Stimulated activated memory B cell treated with anti-CD40 and anti-IgM and Interleukin-4, amounts not matched to agents 10 μg/mL and 1 μg/mL and 100 μg/mL, for 72 hours (primary cell): ENCODE data around the gene ZC3H8.

Experiments
- ATAC-seq: fragments of 150-1000 bp; cut with Tn5 transposase; 2 replicates; pipeline ENCODE4 v1.10.0; 2021
- H3K27ac Mint-ChIP-seq: one replicate; pipeline ENCODE4 v1.8.0; 2022; ENCODE audit warnings: mild to moderate bottlenecking, mixed read lengths
- H3K27me3 Mint-ChIP-seq: one replicate; pipeline ENCODE4 v1.8.0; 2022; ENCODE audit warnings: mixed read lengths
- H3K36me3 Mint-ChIP-seq: one replicate; pipeline ENCODE4 v1.8.0; 2022; ENCODE audit warnings: mixed read lengths
- H3K4me1 Mint-ChIP-seq: one replicate; pipeline ENCODE4 v1.8.0; 2022; ENCODE audit warnings: mixed read lengths
- H3K4me3 Mint-ChIP-seq: one replicate; pipeline ENCODE4 v1.8.0; 2022; ENCODE audit warnings: mild to moderate bottlenecking, moderate library complexity, mixed read lengths
- H3K9me3 Mint-ChIP-seq: one replicate; pipeline ENCODE4 v1.8.0; 2022; ENCODE audit warnings: mixed read lengths

The ZC3H8 gene

GRCh38 chr2:112189001-112189556 lies 65.8 kb downstream of the ZC3H8 start:
- Mint-ChIP-seq H3K4me1 (peaks cover 33% of the 10 kb centered on the region), H3K36me3 (no peaks in the 10 kb centered on the region), H3K27ac (peak overlapping the region; percentile 90), H3K9me3 (no peaks in the 10 kb centered on the region), H3K27me3 (no peaks in the 10 kb centered on the region), H3K4me3 (no peak overlapping the region)
- ATAC-seq = no peak

DNA sequence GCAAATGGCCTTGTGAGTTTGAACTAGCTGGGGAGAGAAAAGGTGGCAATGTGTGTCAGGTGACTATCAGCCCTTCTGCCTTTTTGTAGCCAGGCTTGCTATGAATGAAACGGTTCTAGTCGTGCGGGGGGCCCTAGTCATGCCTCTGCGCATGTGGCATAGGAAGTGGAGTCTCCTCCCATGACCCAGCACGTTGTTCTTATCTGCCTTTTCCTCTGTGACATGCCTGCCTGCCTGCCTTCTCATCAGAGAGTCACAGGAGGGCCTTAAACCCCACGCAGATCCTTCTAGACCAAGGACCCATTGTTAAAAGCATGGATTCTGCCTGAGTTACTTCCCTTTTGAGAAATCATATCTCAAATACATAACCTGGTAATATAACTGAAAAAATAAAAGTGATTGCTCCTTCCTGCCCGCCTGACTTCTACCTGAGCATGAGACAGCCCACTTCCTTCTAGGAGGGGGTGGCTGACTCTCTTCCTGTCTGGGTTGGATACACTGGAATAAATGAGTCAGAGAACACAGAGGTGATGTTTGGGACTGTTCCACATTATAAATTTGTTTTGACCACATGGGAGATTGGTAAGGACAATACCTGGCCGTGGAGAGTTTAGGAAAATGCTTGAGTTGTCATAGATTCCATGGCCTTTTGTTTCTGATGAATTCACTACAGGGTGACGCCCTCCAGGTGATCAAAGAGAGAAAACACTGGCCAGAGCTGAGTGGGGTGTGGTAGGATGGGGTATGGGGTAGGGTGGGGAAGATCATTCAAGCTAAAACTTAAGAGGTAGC lies 66.8 kb downstream of the ZC3H8 start:
- Mint-ChIP-seq H3K4me1 (peaks cover 33% of the 10 kb centered on the region), H3K9me3 (no peaks in the 10 kb centered on the region), H3K4me3 (peak overlapping the region; percentile 15), H3K36me3 (no peaks in the 10 kb centered on the region), H3K27me3 (no peaks in the 10 kb centered on the region), H3K27ac (peak overlapping the region; percentile 90)
- ATAC-seq = peak; percentile 92

DNA sequence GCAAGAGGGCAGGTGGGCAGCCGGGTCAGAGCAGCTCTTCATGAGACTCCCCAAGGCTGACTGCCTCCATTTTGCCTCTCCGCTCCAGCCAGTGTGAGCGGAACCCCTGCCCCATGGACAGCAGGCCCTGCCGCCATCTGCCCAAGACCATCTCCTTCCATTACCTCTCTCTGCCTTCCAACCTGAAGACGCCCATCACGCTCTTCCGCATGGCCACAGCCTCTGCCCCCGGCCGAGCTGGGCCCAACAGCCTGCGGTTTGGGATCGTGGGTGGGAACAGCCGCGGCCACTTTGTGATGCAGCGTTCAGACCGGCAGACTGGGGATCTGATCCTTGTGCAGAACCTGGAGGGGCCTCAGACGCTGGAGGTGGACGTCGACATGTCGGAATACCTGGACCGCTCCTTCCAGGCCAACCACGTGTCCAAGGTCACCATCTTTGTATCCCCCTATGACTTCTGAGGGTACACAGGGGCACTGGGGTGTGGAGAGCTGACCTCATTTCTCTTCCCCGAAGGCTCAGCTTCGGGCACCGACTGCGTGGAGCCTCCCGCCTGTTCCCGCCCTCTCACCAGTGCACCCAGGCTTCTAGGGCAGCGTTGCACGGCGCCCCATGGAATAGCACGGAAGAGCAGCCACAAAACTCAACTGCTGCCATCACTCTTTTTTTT lies 67.7 kb downstream of the ZC3H8 start:
- H3K9me3 Mint-ChIP-seq = no peaks in the 10 kb centered on the region
- peak overlapping the region; percentile 90 for H3K27ac Mint-ChIP-seq
- H3K36me3 Mint-ChIP-seq = no peaks in the 10 kb centered on the region
- no peaks in the 10 kb centered on the region for H3K27me3 Mint-ChIP-seq
- no peak overlapping the region for H3K4me3 Mint-ChIP-seq
- no peak for ATAC-seq
- H3K4me1 Mint-ChIP-seq = peaks cover 33% of the 10 kb centered on the region

- ATAC-seq = no peak
- no peaks in the 10 kb centered on the region for H3K9me3 Mint-ChIP-seq
- peaks cover 33% of the 10 kb centered on the region for H3K4me1 Mint-ChIP-seq
- peaks cover 7% of the 10 kb centered on the region for H3K27me3 Mint-ChIP-seq
- H3K4me3 Mint-ChIP-seq = no peak overlapping the region
- H3K36me3 Mint-ChIP-seq = no peaks in the 10 kb centered on the region
- no peak overlapping the region for H3K27ac Mint-ChIP-seq
Observed at GRCh38 chr2:112185131-112185530, 69.7 kb downstream of the ZC3H8 start.

DNA sequence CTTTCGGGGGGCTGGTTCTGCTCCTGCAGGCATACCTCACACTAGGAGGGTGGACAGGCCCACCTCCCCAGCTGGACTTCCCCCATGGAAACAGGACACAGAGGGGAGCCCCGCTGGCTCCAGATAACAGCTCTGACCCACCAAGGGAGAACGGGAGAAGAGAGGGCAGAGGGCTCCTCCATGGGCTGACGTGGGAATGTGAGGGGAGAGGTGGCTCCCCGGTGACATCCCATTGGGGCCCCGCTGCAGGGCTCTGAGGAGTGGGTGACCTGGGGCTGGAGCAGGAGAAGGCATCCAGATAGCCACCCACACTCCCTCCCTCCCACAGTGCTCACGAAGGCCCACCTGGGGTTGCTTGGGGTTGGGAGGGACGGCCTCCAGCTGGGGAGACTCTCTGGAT lies 70.7 kb downstream of the ZC3H8 start:
- Mint-ChIP-seq H3K4me1 (peaks cover 33% of the 10 kb centered on the region), H3K4me3 (no peak overlapping the region), H3K27me3 (peaks cover 17% of the 10 kb centered on the region), H3K27ac (no peak overlapping the region), H3K9me3 (no peaks in the 10 kb centered on the region), H3K36me3 (no peaks in the 10 kb centered on the region)
- ATAC-seq = no peak

DNA sequence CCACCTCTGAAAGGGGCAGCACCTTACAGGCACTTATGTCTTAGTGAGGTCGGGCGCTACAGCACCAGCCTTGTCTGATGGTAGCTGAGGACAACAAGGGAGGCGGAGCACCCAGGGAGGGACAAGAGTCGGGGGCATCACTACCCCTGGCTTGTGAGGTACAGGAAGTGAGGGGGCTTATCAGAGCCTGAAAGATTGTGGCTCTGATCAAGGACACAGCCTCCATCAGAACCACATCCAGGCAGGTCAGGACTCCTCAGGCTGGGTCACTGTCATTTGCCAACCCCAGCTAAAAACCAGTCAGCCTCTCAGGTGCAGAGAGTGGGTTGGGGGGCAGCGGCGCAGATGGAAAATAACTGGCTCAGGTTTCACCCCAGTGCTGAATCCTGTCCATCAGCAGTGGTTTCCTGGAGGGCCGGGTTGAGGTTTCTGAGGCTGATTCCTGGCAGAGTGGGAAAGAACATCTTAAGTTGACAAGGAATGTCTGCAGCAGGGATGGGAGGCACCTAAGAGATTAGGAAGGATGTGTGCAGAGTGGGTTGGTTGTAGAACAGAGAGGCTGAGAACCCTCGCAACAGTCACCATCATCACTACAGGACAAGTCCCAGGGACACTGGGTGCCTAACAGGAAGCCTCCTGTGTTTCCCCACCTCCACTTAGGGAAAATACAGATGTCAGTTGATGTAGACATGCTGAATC lies 71.4 kb downstream of the ZC3H8 start:
- no peaks in the 10 kb centered on the region for H3K9me3 Mint-ChIP-seq
- no peak overlapping the region for H3K27ac Mint-ChIP-seq
- peaks cover 24% of the 10 kb centered on the region for H3K27me3 Mint-ChIP-seq
- H3K36me3 Mint-ChIP-seq = no peaks in the 10 kb centered on the region
- no peak for ATAC-seq
- peaks cover 27% of the 10 kb centered on the region for H3K4me1 Mint-ChIP-seq
- H3K4me3 Mint-ChIP-seq = no peak overlapping the region

DNA sequence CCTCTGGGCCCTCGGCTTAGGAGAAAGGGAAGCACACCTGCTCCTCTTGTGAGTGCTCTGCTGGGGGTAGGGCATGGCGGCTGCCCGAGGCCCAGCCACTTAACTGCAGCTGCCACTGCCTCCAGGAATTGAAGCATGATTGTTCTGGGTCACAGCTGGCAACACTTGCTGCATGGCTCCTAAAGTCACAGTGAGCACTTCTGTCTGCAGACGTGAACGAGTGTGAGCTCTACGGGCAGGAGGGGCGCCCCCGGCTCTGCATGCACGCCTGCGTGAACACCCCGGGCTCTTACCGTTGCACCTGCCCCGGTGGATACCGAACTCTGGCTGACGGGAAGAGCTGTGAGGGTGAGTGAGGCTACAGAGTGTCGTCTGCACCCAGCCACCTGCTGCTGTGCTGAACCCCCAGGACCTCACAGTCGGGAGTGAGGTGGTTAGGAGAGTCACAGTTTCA lies 72.2 kb downstream of the ZC3H8 start:
- peaks cover 18% of the 10 kb centered on the region for H3K4me1 Mint-ChIP-seq
- H3K27me3 Mint-ChIP-seq = peaks cover 32% of the 10 kb centered on the region
- no peaks in the 10 kb centered on the region for H3K9me3 Mint-ChIP-seq
- H3K36me3 Mint-ChIP-seq = no peaks in the 10 kb centered on the region
- no peak overlapping the region for H3K27ac Mint-ChIP-seq
- no peak overlapping the region for H3K4me3 Mint-ChIP-seq
- peak; percentile 62 for ATAC-seq

DNA sequence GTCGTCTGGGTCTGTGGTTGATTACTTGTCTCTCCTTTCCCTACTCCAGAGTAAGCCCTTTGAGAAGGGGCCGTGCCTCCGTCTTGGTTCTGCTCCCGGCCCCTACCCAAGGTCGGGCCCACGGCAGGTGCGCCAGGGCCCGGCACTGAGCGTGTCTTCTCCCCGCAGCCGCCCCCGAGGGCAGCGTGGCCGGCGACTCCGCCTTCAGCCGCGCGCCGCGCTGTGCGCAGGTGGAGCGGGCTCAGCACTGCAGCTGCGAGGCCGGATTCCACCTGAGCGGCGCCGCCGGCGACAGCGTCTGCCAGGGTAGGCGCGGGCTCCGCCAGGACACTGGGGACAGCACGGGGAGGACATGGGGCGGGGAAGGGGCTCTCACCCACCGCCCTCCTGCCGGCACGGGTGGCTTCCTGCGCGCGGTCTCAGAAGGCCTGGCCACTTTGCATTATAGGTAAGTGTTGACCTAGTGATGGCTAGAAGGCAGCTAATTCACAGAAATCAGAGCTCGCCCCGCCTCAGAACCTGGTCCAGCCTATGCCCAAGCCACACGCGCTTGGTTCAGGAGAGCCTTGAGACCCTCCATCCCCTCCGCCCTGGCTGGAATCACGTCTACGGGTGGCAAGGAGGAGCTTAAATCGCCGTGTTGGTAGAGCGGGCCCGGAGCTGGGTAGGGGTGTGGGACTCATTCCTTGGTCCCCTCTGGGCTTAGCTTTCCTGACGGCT lies 73.1 kb downstream of the ZC3H8 start:
- Mint-ChIP-seq H3K9me3 (no peaks in the 10 kb centered on the region), H3K4me3 (no peak overlapping the region), H3K36me3 (no peaks in the 10 kb centered on the region), H3K27ac (no peak overlapping the region), H3K4me1 (peaks cover 13% of the 10 kb centered on the region), H3K27me3 (peaks cover 34% of the 10 kb centered on the region)
- peak; percentile 68 for ATAC-seq

DNA sequence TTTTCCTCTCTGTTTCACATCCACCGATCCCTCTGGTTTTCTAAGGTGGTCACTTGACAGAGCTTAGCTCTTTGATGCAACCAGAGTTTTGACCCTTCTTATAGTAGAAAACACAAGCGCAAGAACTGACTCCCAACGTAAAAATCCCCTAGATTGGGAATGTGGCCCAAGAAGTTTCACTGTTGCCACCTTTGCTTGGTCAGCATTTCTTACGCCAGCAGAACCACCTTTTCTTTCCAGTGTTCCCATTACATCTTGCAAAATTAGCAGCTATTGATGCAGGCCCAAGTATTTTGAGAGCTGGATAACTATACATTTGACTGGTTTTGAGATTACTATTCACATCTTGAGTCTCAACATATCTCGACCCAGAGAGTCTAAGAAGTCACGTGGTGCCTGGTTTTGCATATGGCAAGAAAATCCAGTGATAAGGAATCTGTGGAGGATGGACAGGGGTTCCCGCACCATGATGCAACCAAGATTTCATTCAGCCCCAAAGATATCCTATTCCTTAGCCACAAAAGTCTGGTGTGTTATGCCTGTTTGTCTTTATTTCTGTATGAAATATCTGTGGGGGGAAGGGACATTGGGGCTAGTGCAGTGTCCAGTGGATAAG lies 78.8 kb downstream of the ZC3H8 start:
- Mint-ChIP-seq H3K4me1 (peaks cover 8% of the 10 kb centered on the region), H3K36me3 (no peaks in the 10 kb centered on the region), H3K27ac (no peak overlapping the region), H3K9me3 (no peaks in the 10 kb centered on the region), H3K4me3 (no peak overlapping the region), H3K27me3 (peaks cover 34% of the 10 kb centered on the region)
- no peak for ATAC-seq

DNA sequence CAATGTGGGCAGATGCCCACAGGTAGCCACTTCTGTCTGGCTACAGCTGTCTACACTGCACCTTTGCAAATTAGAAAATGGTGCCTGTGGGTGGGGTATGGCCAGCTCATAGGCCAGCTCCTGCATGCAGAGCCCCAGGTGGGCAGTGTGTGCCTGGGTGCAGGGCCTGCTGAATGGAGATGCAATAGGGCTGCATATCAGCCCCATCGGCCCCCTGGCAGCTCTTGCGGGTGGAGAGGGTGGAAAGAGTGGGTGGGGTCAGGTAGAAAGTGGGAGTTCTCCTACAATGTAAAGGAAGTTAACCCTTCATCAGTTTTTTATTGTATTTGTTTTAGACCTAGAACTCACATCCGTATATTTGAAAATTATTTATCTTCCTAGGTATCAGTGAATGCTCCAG lies 79.5 kb downstream of the ZC3H8 start:
- H3K27me3 Mint-ChIP-seq = peaks cover 29% of the 10 kb centered on the region
- H3K4me1 Mint-ChIP-seq = peaks cover 8% of the 10 kb centered on the region
- H3K9me3 Mint-ChIP-seq = no peaks in the 10 kb centered on the region
- no peaks in the 10 kb centered on the region for H3K36me3 Mint-ChIP-seq
- H3K4me3 Mint-ChIP-seq = no peak overlapping the region
- ATAC-seq = no peak
- H3K27ac Mint-ChIP-seq = no peak overlapping the region

- no peak overlapping the region for H3K27ac Mint-ChIP-seq
- H3K9me3 Mint-ChIP-seq = no peaks in the 10 kb centered on the region
- H3K4me3 Mint-ChIP-seq = no peak overlapping the region
- peaks cover 19% of the 10 kb centered on the region for H3K27me3 Mint-ChIP-seq
- peaks cover 8% of the 10 kb centered on the region for H3K4me1 Mint-ChIP-seq
- no peak for ATAC-seq
- H3K36me3 Mint-ChIP-seq = no peaks in the 10 kb centered on the region
Observed at GRCh38 chr2:112174383-112174782, 80.5 kb downstream of the ZC3H8 start.

DNA sequence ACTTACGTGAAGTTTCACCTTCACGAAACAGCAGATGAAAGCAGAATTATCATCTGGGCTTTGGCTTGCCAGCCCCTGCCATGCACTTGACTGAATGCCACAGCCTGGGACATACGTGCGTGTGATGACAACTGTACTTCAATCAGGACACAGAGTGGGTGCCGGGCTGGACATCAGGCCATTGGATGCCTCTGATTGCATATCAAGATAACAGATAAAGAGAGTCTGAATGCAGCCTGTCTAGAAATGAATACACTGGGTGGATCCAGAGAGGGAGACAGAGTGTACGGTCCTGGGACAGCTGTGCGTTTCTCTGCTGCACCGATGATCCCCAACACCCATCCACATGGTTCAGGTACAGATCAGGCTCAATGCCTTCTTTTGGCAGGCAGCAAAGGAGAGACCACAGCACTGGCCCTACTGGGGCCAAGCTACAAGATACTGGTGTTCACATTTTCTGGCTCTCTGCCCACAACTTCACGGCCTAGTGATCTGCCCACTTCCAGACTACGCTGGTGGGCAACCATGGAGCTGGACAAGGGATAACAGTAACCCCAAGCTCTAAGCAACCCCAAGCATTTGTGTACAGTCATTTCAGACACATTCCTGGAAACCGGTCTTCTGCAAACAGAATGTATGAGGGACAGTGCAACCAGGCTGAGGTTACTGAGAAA lies 81.1 kb downstream of the ZC3H8 start:
- H3K4me3 Mint-ChIP-seq = no peak overlapping the region
- no peak overlapping the region for H3K27ac Mint-ChIP-seq
- H3K36me3 Mint-ChIP-seq = no peaks in the 10 kb centered on the region
- no peaks in the 10 kb centered on the region for H3K9me3 Mint-ChIP-seq
- H3K4me1 Mint-ChIP-seq = peaks cover 8% of the 10 kb centered on the region
- no peak for ATAC-seq
- H3K27me3 Mint-ChIP-seq = peaks cover 13% of the 10 kb centered on the region

DNA sequence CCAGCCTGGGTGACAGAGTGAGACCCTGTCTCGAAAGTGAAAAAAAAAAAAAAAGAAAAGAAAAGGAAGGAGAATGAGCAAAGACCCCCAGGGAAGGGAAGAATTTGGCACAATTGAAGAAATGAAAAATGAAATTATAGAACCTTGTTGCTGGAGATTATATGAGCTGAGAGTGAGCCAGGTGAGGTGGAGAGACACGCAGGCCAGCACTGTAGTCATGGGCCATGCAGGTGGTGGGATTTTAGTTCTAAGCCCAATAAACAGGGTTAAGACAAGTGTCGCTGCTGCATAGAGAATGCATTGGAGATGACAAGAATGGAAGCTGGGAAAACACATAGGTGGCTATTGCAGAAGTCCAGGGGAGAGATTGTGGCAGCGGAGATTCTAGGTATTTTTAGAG lies 84.3 kb downstream of the ZC3H8 start:
- Mint-ChIP-seq H3K4me3 (no peak overlapping the region), H3K36me3 (no peaks in the 10 kb centered on the region), H3K27ac (no peak overlapping the region), H3K27me3 (no peaks in the 10 kb centered on the region), H3K9me3 (no peaks in the 10 kb centered on the region), H3K4me1 (peaks cover 8% of the 10 kb centered on the region)
- no peak for ATAC-seq

- H3K4me3 Mint-ChIP-seq = no peak overlapping the region
- H3K27ac Mint-ChIP-seq = no peak overlapping the region
- no peaks in the 10 kb centered on the region for H3K27me3 Mint-ChIP-seq
- H3K4me1 Mint-ChIP-seq = peaks cover 6% of the 10 kb centered on the region
- H3K36me3 Mint-ChIP-seq = no peaks in the 10 kb centered on the region
- ATAC-seq = no peak
- H3K9me3 Mint-ChIP-seq = no peaks in the 10 kb centered on the region
Observed at GRCh38 chr2:112168422-112169124, 86.3 kb downstream of the ZC3H8 start.
